Stomach (tissue), 9 donors: ENCODE data around the gene ANGPTL4. TPM values are rescaled to one million over a fixed set of nuclear protein-coding genes. Genes with fewer than 3 reads are reported as not detected.
"Not testable (repeated sequence)": the region's sequence is repeated elsewhere in the genome, so short reads cannot be mapped to it uniquely, and the experiment has no call there.

Experiments used
- DNase-seq, 2 donors: peaks; one replicate each; pipeline versions ENCODE4 v3.0.0 to v3.0.0-alpha.2; 2013 to 2019
- H3K27ac ChIP-seq, 5 donors: fragments of 200-600 bp in 4 of 5; sonication (generic) in 4 of 5; one replicate each; pipeline ENCODE4 v1.5.1; 2013 to 2019; ENCODE audit warnings: mild to moderate bottlenecking in 1 of 5, moderate library complexity in 1 of 5
- H3K27me3 ChIP-seq, 3 donors: fragments of 200-600 bp; sonication (generic); one replicate each; pipeline ENCODE4 v1.5.1; 2017 to 2019; ENCODE audit warnings: mixed run types in 1 of 3
- H3K36me3 ChIP-seq, 4 donors: fragments of 200-600 bp; sonication (generic); 1 replicate in 3 of 4; 2 replicates in 1 of 4; pipeline ENCODE4 v1.5.1; 2016 to 2019
- H3K4me1 ChIP-seq, 4 donors: fragments of 200-600 bp; sonication (generic); one replicate each; pipeline ENCODE4 v1.5.1; 2016 to 2019
- H3K4me3 ChIP-seq, 4 donors: fragments of 200-600 bp; sonication (generic) in 3 of 4; one replicate each; pipeline ENCODE4 v1.5.1; 2016 to 2019; ENCODE audit warnings: mild to moderate bottlenecking in 1 of 4
- H3K9me3 ChIP-seq, 4 donors: fragments of 200-600 bp; sonication (generic); one replicate each; pipeline ENCODE4 v1.5.1; 2016 to 2019
- EP300 ChIP-seq: sonication (generic); formaldehyde crosslinking; IDR thresholded peaks from one replicate; pipeline ENCODE4 v1.6.1; 2017; ENCODE audit warnings: antibody characterized with exemption
- POLR2A ChIP-seq, 4 donors: fragments of 450-650 bp; IDR thresholded peaks; one replicate each; pipeline ENCODE4 v1.6.1; 2016; ENCODE audit warnings: antibody characterized with exemption in 4 of 4, control low read depth in 2 of 4, mild to moderate bottlenecking in 1 of 4, moderate library complexity in 1 of 4
- POLR2AphosphoS5 ChIP-seq, 3 donors: sonication (generic); formaldehyde crosslinking; IDR thresholded peaks; one replicate each; pipeline ENCODE4 v1.6.1; 2016; ENCODE audit warnings: antibody characterized with exemption in 3 of 3
- WGBS, 5 donors: extraction: QIAGEN DNeasy Blood & Tissue Kit in 3 of 5; methylation state at CpG; one replicate each; pipeline versions ENCODE4 v1.1.5 to v1.1.7; 2013 to 2018; 5-methylcytosine and 5-hydroxymethylcytosine counted together
- intact Hi-C: fragments of 100-400 bp; cut with DNase I; formaldehyde crosslinking; loops from one replicate; pipeline ENCODE4 v1.15.1; 2023; ENCODE audit warnings: low total_unique reads
- polyA plus RNA-seq, 3 donors: library from polyadenylated mRNA; stranded (reverse); fragments of 200-250 nt; gene quantifications; one replicate each; pipeline ENCODE4 v1.2.3, GENCODE V29; 2013
- total RNA-seq, 5 donors: library from RNA; depleted of rRNA; stranded (reverse); fragments of >200 nt; gene quantifications; one replicate each; pipeline versions ENCODE4 v1.1.0 to v1.2.3, GENCODE V29; 2014 to 2016
- TF ChIP-seq, protein P1 (sequence below), 7 experiments: fragments of 450-650 bp in 4 of 7; fragments of 200-600 bp in 3 of 7; sonication (generic) in 3 of 7; IDR thresholded peaks; one replicate each; pipeline ENCODE4 v1.5.1; 2016 to 2019; ENCODE audit warnings: antibody characterized with exemption in 7 of 7, control low read depth in 2 of 7, mild to moderate bottlenecking in 1 of 7
- donor health status: healthy with polysubstance abuse.
- donor health status: Bipolar disorder and iron deficiency.
- donor health status: healthy.

Gene ANGPTL4
- total and polyA plus RNA-seq, 8 donors: 4.1 to 276 (median 21.4) TPM

DNA sequence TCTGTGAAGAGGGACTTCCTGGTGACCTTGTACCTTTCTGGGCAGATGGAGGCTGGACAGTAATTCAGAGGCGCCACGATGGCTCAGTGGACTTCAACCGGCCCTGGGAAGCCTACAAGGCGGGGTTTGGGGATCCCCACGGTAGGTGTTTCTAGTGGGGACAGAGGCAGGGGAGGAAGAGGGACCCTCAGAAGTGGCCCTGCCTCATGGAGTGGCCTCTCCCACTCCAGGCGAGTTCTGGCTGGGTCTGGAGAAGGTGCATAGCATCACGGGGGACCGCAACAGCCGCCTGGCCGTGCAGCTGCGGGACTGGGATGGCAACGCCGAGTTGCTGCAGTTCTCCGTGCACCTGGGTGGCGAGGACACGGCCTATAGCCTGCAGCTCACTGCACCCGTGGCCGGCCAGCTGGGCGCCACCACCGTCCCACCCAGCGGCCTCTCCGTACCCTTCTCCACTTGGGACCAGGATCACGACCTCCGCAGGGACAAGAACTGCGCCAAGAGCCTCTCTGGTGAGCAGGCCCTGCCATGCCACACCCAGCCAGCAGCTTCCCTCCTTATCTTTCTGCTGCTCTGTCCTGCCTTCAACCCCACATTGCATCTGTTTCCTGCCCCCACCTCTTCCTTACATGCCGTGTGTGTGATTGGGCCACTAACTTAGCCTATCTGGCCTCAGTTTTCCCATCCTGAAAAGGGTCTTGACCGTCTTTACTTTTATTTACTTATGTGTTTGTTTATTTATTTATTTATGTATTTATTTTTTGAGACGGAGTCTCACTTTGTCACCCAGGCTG, 7.3 kb downstream of the ANGPTL4 start:
- DNase-seq: peak in 1 of 2 donors; percentile 55
- 51 to 78% (median 66%) methylated on average over 21 to 28 of the region's 28 CpGs for WGBS, 5 donors
- Histone ChIP-seq H3K4me1 (peaks cover 38 to 65% (median 58%) of the 10 kb centered on the region in 4 donors), H3K9me3 (no peaks in the 10 kb centered on the region), H3K4me3 (peak overlapping the region in 1 of 4 donors; percentile 8), H3K27ac (peak overlapping the region; percentile 1 to 76 (median 55)), H3K27me3 (peaks cover 0 to 1% (median 0%) of the 10 kb centered on the region in 3 donors), H3K36me3 (peaks cover 0 to 60% (median 40%) of the 10 kb centered on the region in 4 donors)
- TF ChIP-seq POLR2AphosphoS5 (IDR thresholded peaks at IDR 0.05): no peak
- TF ChIP-seq EP300: no peak
- TF ChIP-seq POLR2A (IDR thresholded peaks at IDR 0.05): no peak
- TF ChIP-seq, protein P1, sequence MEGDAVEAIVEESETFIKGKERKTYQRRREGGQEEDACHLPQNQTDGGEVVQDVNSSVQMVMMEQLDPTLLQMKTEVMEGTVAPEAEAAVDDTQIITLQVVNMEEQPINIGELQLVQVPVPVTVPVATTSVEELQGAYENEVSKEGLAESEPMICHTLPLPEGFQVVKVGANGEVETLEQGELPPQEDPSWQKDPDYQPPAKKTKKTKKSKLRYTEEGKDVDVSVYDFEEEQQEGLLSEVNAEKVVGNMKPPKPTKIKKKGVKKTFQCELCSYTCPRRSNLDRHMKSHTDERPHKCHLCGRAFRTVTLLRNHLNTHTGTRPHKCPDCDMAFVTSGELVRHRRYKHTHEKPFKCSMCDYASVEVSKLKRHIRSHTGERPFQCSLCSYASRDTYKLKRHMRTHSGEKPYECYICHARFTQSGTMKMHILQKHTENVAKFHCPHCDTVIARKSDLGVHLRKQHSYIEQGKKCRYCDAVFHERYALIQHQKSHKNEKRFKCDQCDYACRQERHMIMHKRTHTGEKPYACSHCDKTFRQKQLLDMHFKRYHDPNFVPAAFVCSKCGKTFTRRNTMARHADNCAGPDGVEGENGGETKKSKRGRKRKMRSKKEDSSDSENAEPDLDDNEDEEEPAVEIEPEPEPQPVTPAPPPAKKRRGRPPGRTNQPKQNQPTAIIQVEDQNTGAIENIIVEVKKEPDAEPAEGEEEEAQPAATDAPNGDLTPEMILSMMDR (IDR thresholded peaks at IDR 0.05): no peak
- intact Hi-C loops: no loop called here

DNA sequence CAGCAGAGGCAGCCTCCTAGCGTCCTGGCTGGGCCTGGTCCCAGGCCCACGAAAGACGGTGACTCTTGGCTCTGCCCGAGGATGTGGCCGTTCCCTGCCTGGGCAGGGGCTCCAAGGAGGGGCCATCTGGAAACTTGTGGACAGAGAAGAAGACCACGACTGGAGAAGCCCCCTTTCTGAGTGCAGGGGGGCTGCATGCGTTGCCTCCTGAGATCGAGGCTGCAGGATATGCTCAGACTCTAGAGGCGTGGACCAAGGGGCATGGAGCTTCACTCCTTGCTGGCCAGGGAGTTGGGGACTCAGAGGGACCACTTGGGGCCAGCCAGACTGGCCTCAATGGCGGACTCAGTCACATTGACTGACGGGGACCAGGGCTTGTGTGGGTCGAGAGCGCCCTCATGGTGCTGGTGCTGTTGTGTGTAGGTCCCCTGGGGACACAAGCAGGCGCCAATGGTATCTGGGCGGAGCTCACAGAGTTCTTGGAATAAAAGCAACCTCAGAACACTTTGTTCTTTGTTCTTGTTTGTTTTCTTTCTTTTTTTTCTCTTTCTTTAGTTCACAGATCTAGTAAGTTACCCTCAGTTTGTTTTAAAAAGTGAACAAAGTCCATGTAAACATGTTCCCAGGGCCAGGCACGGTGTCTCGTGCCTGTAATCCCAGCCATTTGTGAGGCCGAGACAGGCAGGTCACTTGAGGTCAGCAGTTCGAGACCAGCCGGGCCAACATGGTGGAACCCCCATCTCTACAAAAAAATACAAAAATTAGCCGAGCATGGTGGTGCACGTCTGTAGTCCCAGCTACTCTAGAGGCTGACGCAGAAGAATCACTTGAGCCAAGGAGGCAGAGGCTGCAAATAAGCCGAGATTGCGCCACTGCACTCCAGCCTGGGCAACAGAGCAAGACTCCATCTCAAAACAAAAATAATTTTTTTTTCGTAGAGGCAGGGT, 10.2 kb downstream of the ANGPTL4 start:
- DNase-seq: peak; percentile 44 to 92
- Histone ChIP-seq H3K27ac (peak overlapping the region; percentile 74 to 85 (median 80)), H3K4me3 (no peak overlapping the region), H3K9me3 (no peaks in the 10 kb centered on the region), H3K27me3 (no peaks in the 10 kb centered on the region), H3K36me3 (peaks cover 0 to 68% (median 40%) of the 10 kb centered on the region in 4 donors), H3K4me1 (peaks cover 11 to 41% (median 32%) of the 10 kb centered on the region in 4 donors)
- TF ChIP-seq, protein P1 (IDR thresholded peaks at IDR 0.05): peak in 2 of 7 experiments; percentile 26 to 70
- TF ChIP-seq POLR2AphosphoS5 (IDR thresholded peaks at IDR 0.05): peak in 2 of 3 donors; percentile 66 to 82
- no peak for TF ChIP-seq EP300
- 56 to 69% (median 60%) methylated on average over 23 to 26 of the region's 26 CpGs for WGBS, 5 donors
- intact Hi-C loops: no loop called here

DNA sequence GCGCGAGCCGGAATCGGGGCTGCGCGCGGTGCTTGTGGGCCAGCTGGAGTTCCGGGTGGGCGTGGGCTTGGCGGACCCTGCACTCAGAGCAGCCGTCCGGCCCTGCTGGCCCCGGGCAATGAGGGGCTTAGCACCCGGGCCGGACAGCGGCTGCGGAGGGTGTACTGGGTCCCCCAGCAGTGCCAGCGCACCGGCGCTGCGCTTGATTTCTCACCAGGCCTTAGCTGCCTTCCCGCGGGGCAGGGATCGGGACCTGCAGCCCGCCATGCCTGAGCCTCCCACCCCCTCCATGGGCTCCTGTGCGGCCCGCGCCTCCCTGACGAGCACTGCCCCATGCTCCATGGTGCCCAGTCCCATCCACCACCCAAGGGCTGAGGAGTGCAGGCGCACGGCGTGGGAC, 11.8 kb downstream of the ANGPTL4 start:
- DNase-seq, H3K27me3 ChIP-seq, intact Hi-C loops, H3K9me3 ChIP-seq, H3K4me3 ChIP-seq: not testable (repeated sequence)
- 95 to 100% (median 99%) methylated on average over 21 to 32 of the region's 32 CpGs for WGBS, 5 donors
- H3K36me3 ChIP-seq: peaks cover 0 to 65% (median 37%) of the 10 kb centered on the region in 4 donors
- H3K4me1 ChIP-seq: peaks cover 11 to 31% (median 20%) of the 10 kb centered on the region in 4 donors
- peak overlapping the region in 3 of 5 donors; percentile 28 to 80 (median 72) for H3K27ac ChIP-seq

DNA sequence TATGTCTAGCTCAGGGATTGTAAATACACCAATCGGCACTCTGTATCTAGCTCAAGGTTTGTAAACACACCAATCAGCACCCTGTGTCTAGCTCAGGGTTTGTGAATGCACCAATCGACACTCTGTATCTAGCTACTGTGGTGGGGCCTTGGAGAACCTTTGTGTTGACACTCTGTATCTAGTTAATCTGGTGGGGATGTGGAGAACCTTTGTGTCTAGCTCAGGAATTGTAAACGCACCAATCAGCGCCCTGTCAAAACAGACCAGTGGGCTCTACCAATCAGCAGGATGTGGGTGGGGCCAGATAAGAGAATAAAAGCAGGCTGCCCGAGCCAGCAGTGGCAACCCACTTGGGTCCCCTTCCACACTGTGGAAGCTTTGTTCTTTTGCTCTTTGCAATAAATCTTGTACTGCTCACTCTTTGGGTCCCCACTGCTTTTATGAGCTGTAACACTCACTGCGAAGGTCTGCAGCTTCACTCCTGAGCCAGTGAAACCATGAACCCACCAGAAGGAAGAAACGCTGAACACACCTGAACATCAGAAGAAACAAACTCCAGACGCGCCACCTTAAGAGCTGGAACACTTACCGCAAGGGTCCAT, 12.5 kb downstream of the ANGPTL4 start:
- DNase-seq, H3K27me3 ChIP-seq, H3K4me3 ChIP-seq, intact Hi-C loops, H3K27ac ChIP-seq, H3K9me3 ChIP-seq: not testable (repeated sequence)
- Histone ChIP-seq H3K4me1 (peaks cover 6 to 24% (median 13%) of the 10 kb centered on the region in 4 donors), H3K36me3 (peaks cover 0 to 58% (median 30%) of the 10 kb centered on the region in 4 donors)
- 70 to 79% (median 72%) methylated on average over 9 to 10 of the region's 10 CpGs for WGBS, 5 donors

DNA sequence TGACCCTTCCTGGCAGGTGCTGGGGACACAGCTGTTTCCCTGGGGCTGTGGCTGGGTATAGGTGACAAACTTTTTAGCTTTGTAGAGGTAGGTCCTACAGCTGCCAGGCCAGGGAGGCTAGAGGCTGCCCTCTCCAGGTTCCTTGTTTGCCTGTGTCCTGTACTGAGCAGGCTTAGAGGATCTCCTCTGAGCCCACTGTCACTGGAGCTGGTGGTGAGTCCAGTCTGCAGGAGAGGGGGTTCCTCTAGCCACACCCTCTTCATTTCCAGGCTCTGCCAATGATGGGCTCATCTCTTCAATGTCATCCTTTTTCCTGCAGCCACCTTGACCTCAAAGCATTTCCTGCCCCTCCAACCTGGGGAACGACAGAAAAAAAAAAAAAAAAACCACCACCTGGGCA, 13.6 kb downstream of the ANGPTL4 start:
- DNase-seq: no peak
- Histone ChIP-seq H3K27ac (peak overlapping the region in 3 of 5 donors; percentile 28 to 41 (median 39)), H3K4me3 (no peak overlapping the region), H3K36me3 (peaks cover 0 to 49% (median 25%) of the 10 kb centered on the region in 4 donors), H3K9me3 (no peaks in the 10 kb centered on the region), H3K4me1 (peaks cover 6 to 21% (median 9%) of the 10 kb centered on the region in 4 donors), H3K27me3 (no peaks in the 10 kb centered on the region)
- 20 to 53% (median 38%) methylated on average over 1 of the region's 1 CpG for WGBS, 5 donors
- intact Hi-C loops: no loop called here
- TF ChIP-seq POLR2A (IDR thresholded peaks at IDR 0.05): no peak
- TF ChIP-seq EP300: no peak
- TF ChIP-seq, protein P1 (IDR thresholded peaks at IDR 0.05): no peak
- no peak for TF ChIP-seq POLR2AphosphoS5 (IDR thresholded peaks at IDR 0.05)

DNA sequence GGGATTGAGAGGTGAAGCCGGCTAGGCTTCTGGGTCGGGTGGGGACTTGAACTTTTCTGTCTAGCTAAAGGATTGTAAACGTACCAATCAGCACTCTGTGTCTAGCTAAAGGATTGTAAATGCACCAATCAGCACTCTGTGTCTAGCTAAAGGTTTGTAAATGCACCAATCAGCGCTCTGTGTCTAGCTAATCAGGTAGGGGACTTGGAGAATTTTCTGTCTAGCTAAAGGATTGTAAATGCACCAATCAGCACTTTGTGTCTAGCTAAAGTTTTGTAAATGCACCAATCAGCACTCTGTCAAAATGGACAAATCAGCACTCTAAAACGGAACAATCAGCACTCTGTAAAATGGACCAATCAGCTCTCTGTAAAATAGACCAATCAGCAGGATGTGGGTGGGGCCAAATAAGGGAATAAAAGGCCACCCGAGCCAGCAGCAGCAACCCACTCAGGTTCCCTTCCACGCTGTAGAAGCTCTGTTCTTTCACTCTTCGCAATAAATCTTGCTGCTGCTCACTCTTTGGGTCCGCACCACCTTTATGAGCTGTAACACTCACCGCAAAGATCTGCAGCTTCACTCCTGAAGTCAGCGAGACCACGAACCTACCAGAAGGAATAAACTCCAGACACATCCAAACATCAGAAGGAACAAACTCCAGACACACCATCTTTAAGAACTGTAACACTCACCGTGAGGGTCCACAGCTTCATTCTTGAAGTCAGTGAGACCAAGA, 15.4 kb downstream of the ANGPTL4 start:
- 92 to 97% (median 94%) methylated on average over 13 of the region's 13 CpGs for WGBS, 5 donors
- H3K27ac ChIP-seq, intact Hi-C loops, DNase-seq, H3K9me3 ChIP-seq, H3K27me3 ChIP-seq, H3K4me3 ChIP-seq: not testable (repeated sequence)
- Histone ChIP-seq H3K4me1 (peaks cover 0 to 13% (median 4%) of the 10 kb centered on the region in 4 donors), H3K36me3 (peaks cover 0 to 31% (median 11%) of the 10 kb centered on the region in 4 donors)

DNA sequence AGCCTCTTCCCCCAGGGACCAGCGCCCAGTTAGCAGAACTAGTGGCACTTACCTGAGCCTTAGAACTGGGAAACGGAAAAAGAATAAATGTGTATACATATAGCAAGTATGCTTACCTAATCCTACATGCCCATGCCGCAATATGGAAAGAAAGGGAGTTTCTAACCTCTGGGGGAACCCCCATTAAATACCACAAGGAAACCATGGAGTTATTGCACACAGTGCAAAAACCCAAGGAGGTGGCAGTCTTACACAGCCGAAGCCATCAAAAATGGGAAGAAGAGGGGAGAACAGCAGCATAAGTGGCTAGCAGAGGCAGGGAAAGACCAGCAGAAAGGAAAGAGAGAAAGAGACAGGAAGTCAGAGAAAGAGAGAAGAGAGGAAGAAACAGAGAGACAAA, 20.6 kb downstream of the ANGPTL4 start:
- H3K36me3 ChIP-seq, H3K9me3 ChIP-seq, intact Hi-C loops, DNase-seq, H3K4me3 ChIP-seq, H3K27me3 ChIP-seq: not testable (repeated sequence)
- peak overlapping the region in 3 of 5 donors; percentile 27 to 100 (median 100) for H3K27ac ChIP-seq
- H3K4me1 ChIP-seq: peaks cover 16 to 44% (median 24%) of the 10 kb centered on the region in 4 donors
- 79 to 94% (median 94%) methylated on average over 4 of the region's 4 CpGs for WGBS, 5 donors
